Measurements from ENCODE around the gene LHPP. TPM values are rescaled to one million over a fixed set of nuclear protein-coding genes. Genes with fewer than 3 reads are reported as not detected.

Gene LHPP
- total and polyA plus RNA-seq, 2 experiments from 2014 or later, result 27.4 to 40.2 TPM

GRCh38 chr10:124611738-124612137, 150.1 kb downstream of the LHPP start:
- peaks cover 12% of the 10 kb centered on the region; the same call in 2 of the 3 replicates for H3K4me1 Mint-ChIP-seq
- Histone ChIP-seq H3K27ac (ENCODE audit: low read depth) (no peak overlapping the region), H2AFZ (no peak overlapping the region), H3F3A (replicated peaks; ENCODE audit: low read depth) (no peaks in the 10 kb centered on the region), H3K79me2 (replicated peaks; ENCODE audit: insufficient read depth) (no peaks in the 10 kb centered on the region), H3K36me3 (ENCODE audit: insufficient read depth) (no peaks in the 10 kb centered on the region), H4K20me1 (replicated peaks; ENCODE audit: insufficient read depth) (no peaks in the 10 kb centered on the region), H3K4me3 (no peak overlapping the region), H3K4me2 (no peak overlapping the region), H3K9me2 (ENCODE audit: insufficient read depth) (no peaks in the 10 kb centered on the region), H3K4me1 (ENCODE audit: insufficient read depth) (no peaks in the 10 kb centered on the region), H3K27me3 (ENCODE audit: insufficient read depth) (no peaks in the 10 kb centered on the region)
- H3K4me3 Mint-ChIP-seq, result no peak overlapping the region
- H3K27me3 Mint-ChIP-seq (ENCODE audit: insufficient read depth, low read depth, poor library complexity), result peaks cover 18% of the 10 kb centered on the region
- H3K27ac Mint-ChIP-seq, result no peak overlapping the region
- ATAC-seq (no peak), DNase-seq (ENCODE audit: low spot score) (no peak)
- H3K9me3 Mint-ChIP-seq, result no peaks in the 10 kb centered on the region
- TF ChIP-seq EZH2phosphoT487 (IDR thresholded peaks at IDR 0.05; ENCODE audit: unreplicated experiment) (no peak), NANOG (IDR thresholded peaks at IDR 0.05; ENCODE audit: borderline replicate concordance) (no peak), ZNF462 (CRISPR knock-in tag; IDR thresholded peaks at IDR 0.05) (no peak), POLR2AphosphoS5 (IDR thresholded peaks at IDR 0.05; ENCODE audit: low read depth) (no peak), ZNF331 (CRISPR knock-in tag; IDR thresholded peaks at IDR 0.05; ENCODE audit: low read depth) (no peak), STAT1 (IDR thresholded peaks at IDR 0.05; ENCODE audit: unreplicated experiment) (no peak), CREB1 (CRISPR knock-in tag; IDR thresholded peaks at IDR 0.05; ENCODE audit: low read depth) (no peak)
- H3K36me3 Mint-ChIP-seq (ENCODE audit: low read depth), result no peaks in the 10 kb centered on the region

Data from GM23338 (cell line).